ENCODE results near the gene MLN.

Gene MLN

DNA sequence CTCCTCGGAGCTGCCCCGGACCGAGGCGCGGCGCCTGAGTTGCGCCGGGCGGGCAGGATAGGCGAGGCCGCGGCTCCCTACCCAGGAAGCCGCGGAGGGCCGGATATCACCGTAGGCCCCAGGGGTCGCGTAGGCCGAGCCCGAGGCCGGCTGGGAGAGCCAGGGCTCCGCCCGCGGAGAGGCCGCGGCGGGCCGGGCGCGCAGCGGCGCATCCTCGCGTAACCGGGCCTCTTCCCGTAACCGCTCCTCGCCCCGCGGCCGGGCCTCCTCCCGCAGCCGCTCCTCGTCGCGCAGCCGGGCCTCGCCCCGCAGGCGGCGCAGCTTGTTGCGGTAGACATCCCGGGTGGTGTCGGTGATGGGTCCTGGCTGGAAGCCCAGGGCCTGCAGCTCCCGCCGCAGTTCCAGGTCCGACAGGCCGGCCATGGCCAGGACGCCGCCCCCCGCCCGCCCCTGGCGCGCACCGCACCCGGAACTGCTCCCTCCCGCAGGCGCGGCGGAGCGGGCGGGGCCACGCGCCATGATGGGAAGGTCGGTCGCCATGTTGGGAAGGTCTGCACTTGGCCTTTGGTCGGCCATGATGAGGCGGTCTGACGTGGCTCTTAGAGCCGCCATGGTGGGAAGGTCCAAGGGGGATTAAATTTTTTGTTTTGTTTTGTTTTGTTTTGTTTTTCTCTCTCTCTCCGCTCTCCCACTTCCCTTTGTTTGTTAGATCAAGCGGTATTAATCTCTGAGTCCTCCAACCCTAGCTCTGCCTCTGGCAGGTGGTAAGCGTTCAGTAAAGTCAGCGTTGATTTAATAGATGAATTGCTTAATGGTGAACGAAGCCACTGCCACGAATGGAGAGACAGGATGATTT, 14.9 kb downstream of the MLN start, which contains the start of gene LEMD2:
Gene LEMD2 (minus strand): TSS at position 437 of the 856 bp plus-strand sequence. CDS start 14 bp downstream, at position 423.
- peak; percentile 92 for DNase-seq (ENCODE audit: low spot score)

DNA sequence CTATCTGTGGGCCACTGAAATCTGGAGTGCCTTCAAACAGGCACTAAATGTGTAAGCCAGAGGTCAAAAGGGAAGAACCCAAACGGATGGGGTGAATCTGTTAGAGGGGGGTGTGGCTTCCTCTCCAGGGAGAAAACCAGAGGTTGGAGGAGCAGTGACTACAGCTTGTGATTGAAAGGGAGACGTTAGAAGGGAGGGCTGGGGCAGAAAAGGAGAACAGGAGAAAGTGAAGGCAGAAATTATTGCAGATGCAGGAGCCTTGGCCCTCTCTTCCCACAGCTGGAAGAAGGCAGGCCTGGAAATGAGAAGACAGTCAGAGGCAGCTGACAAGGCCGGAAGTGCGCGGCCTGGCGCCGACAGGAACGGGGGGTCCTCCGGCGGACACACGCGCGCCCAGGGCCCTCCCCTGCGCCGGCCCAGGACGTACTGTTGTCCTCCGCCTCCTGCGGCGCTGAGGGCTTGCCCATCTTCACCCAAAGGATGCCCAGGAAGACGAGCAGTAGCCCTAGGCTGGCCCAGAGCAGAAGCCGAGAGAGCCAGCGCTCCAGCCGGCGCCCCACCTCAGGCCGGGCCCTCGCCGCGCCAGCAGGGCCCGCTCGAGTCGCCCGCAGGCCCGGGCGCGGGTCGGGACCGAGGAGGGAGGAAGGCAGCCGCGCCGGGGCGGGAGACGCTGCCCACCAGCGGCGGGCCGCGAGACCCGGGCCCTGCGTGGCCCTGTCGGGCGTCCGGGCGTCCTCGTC, 15.7 kb downstream of the MLN start:
- peak; percentile 82 for DNase-seq (ENCODE audit: low spot score)

DNA sequence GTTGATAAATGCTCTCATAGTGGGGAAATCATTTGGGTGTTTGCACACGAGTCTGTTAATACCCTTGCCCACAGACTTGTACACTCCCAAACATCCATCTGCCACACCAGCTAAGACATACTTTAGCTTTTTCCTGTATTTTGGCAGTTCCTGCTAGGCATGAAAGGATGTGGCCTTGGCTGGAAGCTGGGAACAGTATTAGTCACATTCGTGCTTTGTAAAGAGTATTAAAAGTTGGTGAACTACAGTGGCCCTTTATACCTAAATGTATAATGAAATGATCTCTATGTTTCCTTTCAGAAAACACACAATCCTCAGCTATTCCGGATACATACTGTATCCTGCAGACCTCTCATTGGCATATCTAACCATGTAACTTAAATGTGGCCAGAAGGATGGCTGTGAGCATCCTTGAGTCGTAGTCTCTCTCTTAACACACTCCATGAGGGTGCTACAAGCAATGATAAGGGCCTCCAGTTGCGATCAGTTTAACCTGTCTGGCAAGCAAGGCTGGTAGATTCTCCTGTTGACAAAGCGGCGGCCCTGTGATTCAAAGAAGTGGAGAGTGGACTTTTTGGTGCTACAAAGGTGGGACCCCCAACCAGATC, 16.4 kb downstream of the MLN start:
- DNase-seq (ENCODE audit: low spot score): peak; percentile 60

DNA sequence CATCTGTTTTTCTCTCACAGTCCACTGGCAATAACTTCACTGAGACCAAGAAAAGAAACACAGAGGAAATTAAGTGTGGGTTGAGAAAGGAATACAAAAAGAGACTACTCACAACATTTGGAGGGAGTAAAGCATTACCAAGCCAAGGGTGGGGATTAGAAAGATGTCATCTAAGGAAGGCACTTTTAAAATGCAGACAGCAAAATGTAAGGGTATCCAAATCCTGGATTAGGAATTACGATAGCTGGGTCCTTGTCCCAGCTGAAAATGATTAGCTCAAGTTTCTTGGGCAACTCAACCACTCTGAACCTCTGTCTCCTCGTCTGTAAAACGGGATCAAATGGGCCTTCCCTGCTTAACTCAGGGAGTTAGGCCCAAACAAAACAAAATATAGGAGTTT, 17.1 kb downstream of the MLN start:
- no peak for DNase-seq (ENCODE audit: low spot score)

DNA sequence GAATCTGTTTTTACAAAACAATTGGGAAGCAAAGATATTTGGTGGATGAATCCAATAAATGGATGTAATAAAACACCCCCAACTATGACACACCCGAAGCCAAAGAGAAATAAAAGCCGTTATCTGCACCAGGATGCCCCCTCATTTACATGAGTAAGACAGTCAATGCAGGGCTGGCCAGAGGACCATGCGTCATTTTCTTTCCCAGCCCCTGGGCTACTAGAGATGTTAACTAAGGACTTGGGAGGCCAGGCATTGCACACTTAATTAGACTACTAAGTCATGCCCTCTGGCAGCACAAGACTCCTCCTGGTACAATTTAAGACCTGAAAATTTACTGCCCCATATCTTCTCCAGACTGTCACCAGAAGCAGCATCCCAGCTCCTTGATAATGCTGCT, 18.0 kb downstream of the MLN start:
- DNase-seq (ENCODE audit: low spot score): peak; percentile 20

DNA sequence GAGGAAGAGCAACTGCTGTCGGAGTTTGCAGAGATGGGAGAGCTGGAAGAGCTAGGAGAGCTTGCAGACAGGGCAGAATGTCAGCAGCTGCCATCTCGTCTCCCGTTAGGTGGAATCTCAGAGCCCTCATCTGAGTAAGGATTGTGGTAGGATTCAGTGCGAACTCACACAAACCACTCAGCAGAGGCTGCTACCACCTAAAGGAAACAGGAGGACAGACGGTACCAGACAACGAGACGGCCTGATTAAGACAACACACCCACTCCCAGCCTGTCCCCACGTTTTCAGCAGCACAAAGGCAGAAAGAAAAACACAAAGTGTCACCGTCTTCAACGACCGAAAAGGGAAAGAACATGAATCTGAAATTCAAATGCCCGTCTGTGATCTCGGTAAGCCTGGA, 19.0 kb downstream of the MLN start:
- DNase-seq (ENCODE audit: low spot score): no peak

DNA sequence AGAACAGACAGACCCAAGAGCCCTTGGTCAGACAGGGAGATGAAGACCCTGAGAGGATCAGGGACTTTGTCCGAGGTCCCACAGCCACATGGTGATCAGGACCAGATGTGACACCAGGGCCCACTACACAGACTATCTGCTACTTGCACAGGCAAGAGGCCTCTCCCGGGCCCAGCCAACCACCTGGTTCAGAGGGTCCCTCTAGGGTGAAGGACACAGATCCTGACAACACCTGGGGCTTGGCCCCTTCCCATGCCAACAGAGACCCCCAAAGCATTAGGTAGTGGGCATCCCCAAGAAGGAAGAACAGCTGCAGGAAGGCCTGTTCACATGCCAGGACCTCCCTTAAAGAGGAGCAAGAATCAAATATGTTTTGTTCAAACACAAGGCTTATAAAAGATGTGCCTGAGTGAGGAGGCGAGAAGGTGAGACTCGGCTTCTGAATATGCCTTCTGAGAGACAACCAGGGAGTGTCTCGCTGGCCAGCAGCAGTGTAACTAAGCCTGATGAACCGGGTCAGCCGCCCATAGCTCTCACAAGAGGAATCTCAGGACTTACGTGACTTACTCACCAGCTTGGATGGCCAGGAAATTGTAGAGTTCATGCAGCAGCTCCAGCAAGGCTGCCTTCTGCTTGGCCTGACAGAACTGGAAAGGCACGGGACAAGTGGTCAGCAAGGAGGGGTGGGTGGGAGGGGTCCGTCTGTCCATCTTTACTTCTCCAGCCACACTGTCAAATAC, 19.9 kb downstream of the MLN start:
- DNase-seq (ENCODE audit: low spot score): no peak

DNA sequence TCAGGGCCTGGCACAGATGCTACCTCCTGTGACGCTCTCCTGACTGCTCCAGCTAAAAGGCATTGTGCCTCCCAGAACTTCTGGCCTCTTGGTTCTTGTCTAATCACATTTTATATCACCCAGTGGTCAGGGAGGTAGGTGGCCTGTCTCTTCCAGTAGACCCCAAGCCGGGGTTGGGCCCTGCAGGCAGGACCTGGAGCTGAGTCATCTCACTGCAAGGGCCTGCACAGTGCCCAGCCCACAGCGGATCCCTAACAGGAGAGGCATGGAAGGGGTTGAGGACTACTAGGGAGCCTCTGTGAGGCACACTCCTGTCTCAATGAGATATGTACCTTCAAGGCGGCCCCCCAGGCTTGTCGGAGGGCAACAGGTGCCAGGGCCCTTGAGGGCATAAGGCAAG, 21.2 kb downstream of the MLN start:
- no peak for DNase-seq (ENCODE audit: low spot score)

DNA sequence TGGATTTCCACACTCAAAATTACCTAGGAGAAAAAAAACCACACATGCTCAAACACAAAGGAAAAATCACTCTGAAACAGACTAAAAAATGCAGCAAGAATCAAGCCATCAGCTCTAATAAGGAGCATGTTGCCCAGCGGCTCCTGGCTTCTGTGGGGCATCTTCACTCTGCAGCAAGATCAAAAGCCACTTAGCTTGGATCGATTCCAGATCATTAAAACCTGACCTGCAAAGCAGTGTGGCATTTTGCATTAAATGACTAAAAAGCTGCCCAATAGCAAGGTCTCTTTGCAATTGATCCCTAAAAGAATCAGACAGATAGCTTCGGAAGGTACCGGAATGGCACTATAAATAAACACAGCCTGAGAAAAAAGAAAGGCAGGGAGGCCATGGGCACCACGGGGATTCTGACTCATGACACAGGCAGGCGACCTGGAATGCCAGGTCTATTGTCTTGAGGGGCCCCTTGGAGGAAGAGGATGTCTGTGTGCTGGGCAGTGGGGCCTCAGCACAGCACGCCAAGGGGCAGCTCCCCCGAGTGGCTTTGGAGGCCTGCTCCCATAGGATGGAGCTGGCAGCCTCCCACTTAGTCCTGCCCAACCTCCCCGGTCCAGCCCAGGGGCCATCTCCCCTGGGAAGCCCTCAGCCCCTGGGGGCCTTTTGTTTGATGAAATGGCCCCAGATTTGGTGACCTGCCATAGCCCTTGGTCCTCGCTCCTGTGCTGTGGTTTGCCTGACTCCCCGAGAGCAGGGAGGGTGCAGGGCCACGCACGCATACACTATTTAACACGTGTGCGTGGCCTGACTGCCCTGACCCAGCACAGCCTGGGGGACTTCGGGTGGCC, 22.4 kb downstream of the MLN start:
- no peak for DNase-seq (ENCODE audit: low spot score)

DNA sequence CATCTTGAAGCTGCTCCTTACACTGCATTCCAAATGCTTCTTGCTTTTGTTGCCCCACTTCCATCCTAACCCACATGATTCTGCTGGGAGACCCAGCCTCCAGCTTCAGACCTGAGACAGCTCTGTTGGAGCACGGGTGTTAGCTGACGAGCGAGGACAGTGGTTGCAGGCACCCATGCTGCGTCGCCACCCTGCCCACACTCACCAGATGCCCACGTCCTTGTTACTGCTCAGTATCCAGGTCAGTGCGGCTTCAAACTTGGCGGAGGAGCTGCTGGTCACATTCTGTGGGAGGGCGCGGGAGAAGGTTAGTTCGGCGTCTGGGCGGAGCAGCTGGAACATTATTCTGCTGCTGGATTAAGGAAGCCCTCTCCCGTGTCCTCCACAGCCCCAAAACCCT, 23.9 kb downstream of the MLN start:
- DNase-seq (ENCODE audit: low spot score): no peak

DNA sequence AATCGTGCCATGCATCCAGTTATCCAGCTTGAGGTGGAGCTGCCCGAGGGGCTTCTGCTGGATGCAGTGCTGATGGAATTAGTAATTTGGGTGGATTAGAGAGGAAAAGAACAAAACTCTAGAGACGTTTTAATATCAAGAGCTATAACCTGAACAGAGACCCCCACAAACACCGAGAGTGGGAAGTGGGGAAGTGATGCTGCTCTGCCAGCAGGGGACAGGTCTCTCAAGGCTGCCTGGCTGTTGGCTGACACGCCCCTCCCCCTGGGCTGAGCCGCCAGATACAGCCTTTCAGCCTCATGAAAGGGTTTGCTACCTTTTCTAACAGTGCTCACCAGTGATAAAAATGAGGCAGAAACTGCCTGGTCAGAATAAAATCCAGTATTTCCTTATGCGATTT, 24.5 kb downstream of the MLN start:
- no peak for DNase-seq (ENCODE audit: low spot score)

DNA sequence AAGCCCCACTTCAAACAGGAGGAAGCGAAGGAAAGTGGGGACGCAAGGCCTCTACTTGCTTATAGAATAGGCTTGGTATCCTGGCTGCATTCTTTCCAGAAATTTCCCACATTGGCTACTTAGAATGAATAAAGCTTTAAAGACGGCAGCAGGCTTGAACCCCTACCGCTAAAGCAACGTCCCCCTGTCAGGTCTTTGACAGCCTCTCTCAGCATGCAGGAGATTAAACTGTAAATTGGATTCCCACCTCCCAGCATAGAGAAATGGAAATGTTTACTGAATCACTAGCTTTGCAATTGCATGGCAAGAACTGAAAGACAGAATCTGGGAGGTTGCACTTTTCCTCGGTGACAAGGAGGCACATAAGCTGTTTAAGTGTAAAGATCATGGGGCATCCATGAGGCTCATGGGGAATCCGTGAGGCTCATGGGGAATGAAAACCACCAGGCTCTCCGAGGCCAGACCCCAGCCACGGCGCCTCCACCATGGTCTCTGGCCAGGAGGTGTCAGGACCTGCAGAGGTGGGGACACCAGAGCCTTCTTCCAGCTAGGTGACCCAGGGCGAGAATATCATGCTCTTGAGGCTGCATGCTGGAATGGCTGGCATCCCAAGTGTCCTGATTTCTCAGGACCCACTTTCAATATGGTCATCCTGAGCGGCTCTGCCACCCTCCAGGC, 25.2 kb downstream of the MLN start:
- no peak for DNase-seq (ENCODE audit: low spot score)

DNA sequence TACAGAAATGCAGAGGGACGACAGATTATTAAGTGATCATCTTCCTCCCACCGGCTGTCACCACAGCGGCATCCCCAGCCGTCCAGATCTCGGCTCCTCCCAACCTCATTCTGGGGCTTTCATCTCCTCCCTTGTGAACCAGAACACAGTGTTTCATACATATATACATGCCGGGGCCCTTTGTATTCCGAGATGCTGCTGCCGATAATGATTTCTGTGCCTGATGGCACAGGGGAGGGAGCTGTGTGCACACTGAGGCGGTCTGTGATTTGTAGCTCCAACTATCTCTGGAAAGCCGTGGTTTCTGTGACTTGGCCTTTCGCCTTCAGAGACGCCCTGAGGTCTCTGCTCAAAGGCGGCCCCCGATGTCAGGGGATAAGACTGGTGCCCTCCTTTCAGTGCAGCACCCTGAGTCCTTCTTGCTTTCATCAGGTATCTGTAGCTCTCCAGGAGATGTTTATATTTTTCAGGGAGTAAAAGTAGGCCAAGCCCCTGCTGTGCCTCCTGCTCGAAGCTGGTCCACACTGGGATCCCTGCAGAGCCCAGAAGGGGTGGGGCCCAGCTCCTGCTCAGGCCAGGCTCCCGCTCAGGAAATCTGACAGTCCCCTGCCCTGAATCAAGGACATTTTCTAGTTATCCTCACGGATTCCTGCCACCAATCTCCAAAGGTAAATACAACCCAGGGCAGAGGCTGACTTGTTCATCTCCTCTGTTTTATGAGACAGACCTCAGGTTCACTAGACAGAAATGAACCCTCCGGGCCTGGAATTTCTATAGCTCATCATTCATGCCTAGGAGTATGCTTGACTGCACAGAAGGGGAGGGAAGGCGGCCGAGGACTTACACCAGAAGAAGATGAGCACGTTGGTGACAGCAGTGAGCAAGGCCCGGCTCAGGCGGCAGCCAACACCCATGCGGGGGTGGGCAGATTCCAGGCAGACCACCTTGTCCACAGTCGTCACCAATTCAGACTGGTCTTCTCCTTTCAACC, 26.1 kb downstream of the MLN start:
- DNase-seq (ENCODE audit: low spot score): no peak

DNA sequence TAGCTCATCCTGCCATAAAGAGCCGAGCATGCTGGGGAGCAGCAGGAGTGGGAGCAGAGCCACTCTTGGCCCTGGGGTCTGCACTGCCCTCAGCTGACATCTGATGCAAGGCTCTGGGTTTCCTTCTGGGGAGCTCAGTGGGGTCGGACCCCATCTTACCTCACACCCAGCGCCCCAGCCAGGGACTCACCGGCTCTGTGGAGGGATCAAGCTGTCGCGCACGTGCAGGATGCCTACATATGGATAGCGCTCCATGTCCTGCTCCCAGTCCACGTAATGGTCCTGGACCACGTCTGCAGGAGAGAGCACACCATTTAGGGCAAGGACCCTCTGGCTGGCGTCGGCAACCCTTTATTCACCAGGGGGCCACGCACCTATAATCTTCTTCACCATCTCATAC, 27.0 kb downstream of the MLN start:
- DNase-seq (ENCODE audit: low spot score): no peak

DNA sequence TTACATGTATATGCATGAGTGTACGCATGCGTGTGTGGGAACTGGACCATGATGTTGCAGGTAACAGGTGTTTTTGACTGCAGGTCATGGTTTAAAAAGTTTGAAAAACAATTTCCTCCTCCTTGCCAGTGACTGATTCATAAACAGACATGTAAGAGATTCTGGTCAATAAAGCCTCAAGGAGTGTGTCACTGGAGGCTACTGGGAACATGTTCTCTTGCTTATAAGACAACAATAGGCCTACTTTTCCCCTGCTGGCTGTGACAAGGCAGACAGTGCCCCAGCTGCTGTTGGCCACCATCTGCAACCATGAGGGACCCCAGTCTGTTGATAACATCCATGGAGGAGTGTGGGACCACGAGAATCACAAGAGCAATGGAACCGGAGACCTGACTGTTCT, 27.6 kb downstream of the MLN start:
- DNase-seq (ENCODE audit: low spot score): no peak

DNA sequence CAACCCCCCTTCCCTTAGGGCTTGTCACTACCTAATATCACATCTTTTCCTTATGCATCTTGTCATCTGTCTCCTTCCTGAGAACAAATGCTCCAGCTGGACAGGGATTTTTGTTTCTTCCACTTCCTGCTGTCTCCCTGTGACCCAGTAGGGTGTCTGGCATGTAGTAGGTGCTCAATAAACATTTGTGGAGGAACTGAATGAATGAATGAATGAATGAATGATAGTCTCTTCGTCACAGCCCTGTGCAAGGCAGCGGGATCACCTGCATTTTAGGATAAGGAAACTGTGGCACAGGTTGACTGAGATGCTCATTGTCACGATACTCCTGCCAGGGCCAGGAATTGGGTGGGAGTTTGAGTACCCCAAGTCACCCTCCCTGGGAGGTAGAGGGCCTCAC, 29.0 kb downstream of the MLN start:
- DNase-seq (ENCODE audit: low spot score): no peak

DNA sequence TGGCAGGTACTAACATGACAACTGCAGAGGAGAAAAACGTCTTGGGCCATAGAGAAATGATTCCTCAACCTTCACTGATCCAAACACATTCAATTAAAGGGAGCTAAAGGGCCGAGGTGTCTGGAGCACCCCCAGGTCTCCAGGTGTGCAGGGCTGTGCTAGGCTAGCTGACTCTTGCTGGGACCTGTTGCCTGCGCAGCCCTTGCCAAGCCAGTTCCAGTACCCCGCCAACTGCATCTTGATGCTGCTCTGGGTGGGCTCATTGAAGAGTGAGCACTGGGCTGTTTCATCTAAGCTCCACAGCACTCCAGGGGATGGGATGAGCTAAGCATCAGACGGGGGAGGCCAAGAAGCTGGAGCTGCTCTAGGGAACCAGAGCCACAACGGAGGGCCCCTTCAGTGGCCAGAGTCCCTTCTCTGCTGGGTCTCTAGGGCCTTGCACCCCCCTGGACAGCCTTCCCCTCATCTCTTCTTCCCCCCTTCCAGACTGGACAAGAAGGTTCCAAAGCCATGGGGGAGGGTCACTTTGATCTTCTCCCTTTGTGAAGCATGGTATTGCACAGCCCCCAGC, 30.8 kb downstream of the MLN start:
- DNase-seq (ENCODE audit: low spot score): no peak

DNA sequence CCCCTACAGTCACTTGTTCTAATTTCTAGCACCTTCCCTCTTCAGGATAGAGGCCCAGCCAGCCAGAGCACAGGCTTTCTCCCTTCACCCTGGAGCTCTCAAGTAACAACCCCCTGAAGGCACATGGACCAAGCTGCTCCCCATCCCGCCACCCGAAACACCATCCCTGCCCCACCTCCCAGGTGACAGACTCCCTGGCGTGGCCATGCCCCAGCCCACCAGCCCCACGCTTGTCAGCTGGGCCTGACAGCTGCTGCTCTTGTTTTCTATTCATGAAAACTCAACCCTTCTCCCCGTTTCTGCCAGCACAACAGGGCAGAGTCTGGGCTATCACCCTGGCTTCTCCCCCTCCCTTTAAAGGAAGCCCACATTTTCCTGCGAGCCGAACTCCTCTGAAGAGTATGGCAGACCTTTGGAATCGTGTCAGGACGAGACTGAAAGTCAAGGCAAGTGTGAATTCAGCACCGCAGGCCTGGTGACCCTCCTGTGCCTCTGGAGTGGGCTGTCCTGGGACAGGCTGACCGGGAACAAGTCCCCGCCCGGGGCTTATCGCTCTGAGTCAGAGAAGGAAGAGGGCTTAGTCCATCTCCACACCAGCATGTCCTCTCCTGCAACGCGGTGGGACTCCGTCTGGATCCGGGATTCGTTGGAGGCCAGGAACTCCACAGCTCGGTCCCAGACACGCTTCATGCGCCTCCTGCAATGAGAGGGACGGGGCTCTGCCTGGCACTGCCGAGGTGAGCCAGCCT, 31.5 kb downstream of the MLN start:
- no peak for DNase-seq (ENCODE audit: low spot score)
